Activated CD8-positive, alpha-beta memory T cell treated with anti-CD3 and anti-CD28 coated beads for 36 hours (primary cell): ENCODE results near the gene VDAC2. TPM values are rescaled to one million over a fixed set of nuclear protein-coding genes. Genes with fewer than 3 reads are reported as not detected.

Experiments
- CTCF ChIA-PET: fragments of 350-600 bp; sonication (Branson Sonifier 250); formaldehyde crosslinking; loops from one replicate; lab custom pipeline; 2021; ENCODE audit warnings: antibody characterized with exemption; lab: Charles Lee
- POLR2A ChIA-PET: fragments of 350-600 bp; sonication (Branson Sonifier 250); formaldehyde crosslinking; loops from one replicate; lab custom pipeline; 2021; ENCODE audit warnings: antibody characterized with exemption; lab: Charles Lee
- total RNA-seq, 2 experiments: library from RNA; stranded (reverse); gene quantifications; one replicate each; pipeline ENCODE4 v1.2.3, GENCODE V29; 2021

The VDAC2 gene
- total RNA-seq, 2 experiments from 2014 or later = 263 to 274 TPM

- CTCF ChIA-PET = interaction anchor here (0.7 to 6.2 kb wide), 14 partner anchors 11 to 1038 kb away, joined by 3 to 35 read pairs (median 4); partner anchors contain the start of genes SAMD8 and VDAC2
- POLR2A ChIA-PET = interaction anchor here (1.0 to 4.5 kb wide), 2 partner anchors 26 to 49 kb away, joined by 17 to 39 read pairs; partner anchors contain the start of gene VDAC2
Observed at GRCh38 chr10:75236178-75236825, 25.7 kb downstream of the VDAC2 start.

DNA sequence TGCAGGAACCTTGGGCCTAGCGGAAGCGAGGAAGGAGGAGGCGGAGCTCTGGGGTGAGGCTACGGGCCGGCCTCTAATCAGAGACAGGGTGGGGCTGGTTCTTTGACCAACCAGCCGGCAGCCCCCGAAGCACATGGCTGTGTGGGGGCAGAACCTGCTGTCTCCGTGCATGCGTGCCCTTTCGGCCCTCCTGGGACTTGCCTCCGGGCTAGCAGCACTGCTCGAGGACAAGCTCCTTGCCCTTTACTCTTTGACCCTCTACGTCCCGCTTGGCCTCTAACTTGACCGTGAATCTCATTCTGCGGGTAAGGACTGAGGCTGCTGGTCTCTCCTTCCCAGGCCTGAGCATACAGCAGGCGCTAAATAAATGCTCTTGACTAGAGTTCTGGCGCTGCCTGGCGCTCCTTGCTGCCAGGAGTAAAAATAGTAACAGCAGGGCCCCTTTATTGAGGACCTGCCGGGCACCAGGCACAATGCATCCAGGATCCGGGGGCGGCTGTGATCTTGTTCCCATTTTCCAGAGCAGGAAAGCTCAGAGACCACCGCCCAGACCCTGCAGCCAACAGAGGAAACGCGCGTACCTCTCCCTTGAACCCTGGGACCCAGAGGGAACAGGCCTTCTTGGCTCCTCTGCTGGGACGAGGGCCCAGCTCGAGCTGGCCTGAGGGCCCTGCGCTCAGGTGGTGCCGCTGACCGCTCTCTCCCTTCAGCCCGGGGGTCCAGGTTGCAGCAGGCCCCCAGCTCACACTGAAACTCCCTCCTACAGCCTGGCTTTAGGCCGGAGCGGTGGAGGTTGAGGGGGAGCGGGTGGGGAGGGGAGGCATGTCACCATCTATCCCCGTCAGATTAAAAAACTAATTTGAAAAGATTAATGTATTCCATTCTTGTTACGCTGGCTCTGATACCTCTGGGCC lies 27.8 kb downstream of the VDAC2 start:
- ChIA-PET POLR2A (no interaction called here), CTCF (interaction anchor here (0.6 to 1.0 kb wide), 2 partner anchors 50 to 121 kb away, joined by 3 to 4 read pairs; no protein-coding TSS in a partner anchor)

DNA sequence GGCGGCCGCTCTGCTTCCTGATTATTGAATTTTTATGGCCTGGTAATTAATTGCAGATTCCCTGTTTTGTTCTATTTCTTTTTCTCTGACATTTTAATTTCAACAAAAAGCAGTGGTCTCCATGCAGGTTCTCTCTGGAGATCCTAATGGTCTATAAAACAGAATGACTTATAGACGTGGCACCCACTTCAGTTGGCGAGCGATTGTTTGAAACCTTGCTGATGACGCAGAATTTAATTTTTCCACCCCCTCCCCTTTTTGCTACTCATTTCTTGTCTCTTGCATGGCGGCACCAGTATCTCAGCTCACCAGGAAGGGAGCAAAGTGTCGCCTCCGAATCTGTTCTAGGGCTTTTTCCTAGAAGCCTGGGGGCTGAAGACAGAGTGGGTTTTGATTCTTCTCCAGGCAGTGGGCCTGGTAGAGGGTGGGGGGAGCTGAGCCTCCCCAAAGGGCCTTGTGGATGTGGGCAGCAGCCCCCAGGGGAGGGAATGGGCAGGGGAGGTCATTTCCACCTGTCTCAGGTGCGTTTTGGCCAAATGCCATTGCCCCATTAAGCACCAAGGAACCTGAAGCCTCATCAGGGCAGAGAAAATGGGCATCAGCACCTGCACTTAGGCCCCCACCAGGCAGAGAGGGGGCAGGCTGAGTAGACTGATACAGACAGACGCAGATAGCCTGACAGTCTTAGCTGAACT lies 28.6 kb downstream of the VDAC2 start:
- ChIA-PET CTCF (no interaction called here), POLR2A (no interaction called here)

GRCh38 chr10:75240329-75241076 lies 29.9 kb downstream of the VDAC2 start:
- POLR2A ChIA-PET = no interaction called here

DNA sequence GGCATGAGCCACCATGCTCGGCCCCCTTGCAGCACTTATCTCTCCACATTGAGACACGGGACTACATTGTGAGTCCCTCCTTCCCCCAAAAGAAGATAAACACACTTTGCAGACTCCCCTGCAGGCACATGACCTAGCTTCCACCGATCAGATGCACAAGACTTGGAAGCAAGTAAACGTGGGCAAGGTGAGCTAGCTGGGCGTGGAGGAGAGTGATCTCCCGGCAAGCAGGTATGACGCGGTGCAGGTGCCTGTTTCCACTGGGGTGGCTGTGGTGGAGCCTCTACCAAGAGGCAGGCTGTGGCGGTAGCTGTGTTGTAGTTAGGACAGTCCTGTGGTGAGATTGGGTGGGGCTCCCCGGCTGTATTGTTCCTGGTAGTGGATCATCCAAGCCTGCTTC lies 32.8 kb downstream of the VDAC2 start:
- POLR2A ChIA-PET = no interaction called here
- CTCF ChIA-PET = interaction anchor here (0.6 kb wide), 1 partner anchor 226 kb away, joined by 5 read pairs; no protein-coding TSS in a partner anchor

More at GRCh38 chr10:75240329-75241076, 29.9 kb downstream of the VDAC2 start:
- CTCF ChIA-PET = no interaction called here

DNA sequence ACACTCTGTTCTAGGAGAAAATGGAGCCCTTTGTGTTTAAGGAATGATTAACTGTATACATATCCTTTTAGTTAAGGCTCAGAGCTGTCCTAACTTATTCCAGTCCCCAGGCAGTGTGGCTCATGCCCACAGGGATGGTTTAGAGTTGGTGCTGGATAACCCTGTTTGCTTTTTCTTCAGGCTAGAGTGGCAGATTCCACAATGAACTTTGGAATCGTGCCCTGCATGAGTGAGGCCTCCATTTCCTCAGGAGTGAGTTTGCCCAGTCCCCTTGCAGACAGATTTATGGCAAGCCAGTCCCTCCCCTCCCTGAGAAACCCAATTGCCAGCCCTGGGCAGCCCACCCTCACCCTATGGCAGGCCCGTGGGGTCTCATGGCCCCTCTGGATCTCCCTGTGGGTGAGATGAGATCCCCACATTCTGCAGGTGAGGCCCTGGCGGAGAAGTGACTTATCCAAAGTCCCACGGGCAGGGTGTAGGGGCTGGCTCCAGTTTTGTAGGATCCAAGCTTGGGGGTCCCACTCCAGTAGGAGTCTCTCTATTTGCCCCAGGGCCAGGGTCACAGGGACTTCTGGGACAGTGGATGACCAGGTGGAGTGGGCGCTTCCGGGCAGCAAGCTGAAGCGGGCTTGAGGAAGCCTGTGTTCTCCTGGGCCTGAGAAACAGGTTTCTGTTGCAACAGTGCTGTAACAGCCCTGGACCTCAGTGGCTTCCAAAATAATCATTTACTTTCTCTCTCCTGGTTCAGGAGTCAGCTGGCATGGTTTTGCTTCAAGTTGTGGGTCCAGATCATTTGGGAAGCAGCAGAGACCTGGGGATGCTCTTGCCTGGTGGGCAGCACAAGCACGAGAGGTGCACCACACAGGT lies 34.1 kb downstream of the VDAC2 start:
- CTCF ChIA-PET = no interaction called here
- POLR2A ChIA-PET = no interaction called here

DNA sequence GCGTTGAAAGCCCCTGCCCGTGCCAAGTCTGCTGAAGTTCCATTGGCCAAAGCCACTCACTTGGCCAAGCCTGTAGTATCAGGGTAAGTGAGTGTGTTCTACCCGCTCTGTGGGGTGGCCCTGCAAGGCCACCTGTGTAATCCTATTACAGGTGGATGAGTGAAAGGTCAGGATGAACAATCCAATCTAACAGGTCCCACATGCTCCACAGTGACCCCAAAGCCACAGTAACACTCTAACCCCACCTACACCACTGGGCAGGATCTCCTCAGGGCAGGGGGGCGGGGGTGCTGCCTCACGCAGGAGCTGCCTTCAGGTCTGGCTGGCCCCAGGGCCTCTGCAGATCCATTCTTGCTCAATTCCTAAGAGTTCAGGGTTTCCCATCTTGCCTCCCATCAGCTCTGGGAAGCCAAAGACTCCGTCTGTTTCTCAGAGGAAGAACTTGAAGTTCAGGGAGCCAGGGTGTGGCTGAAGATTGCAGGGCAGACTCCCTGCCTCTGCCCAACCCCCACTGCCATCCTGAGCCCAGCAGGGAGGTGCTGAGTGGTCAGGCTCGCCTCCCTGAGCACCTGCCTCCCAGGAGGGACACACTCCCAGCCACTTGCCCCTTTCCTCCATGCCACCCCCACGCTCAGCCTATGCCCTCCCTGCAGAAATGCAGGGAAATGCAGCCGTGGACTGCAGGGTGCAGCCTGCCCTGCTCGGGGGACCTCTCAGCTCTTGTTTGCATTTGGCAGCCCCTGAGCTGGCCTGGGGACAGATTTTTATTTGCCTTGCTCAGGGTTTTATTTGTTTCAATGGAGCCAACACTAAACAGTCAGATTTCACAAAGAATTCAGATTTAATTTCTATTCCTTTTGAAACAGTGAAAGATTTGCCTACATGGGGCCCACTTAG lies 35.0 kb downstream of the VDAC2 start:
- ChIA-PET POLR2A (no interaction called here), CTCF (no interaction called here)

GRCh38 chr10:75246506-75246905 lies 35.9 kb downstream of the VDAC2 start:
- POLR2A ChIA-PET = no interaction called here
- CTCF ChIA-PET = interaction anchor here (0.7 kb wide), 1 partner anchor 9 kb away, joined by 3 read pairs; no protein-coding TSS in a partner anchor

- CTCF ChIA-PET = interaction anchor here (1.0 kb wide), 1 partner anchor 12 kb away, joined by 3 read pairs; the partner anchor contains the start of gene COMTD1
Observed at GRCh38 chr10:75247797-75248196, 37.2 kb downstream of the VDAC2 start.

GRCh38 chr10:75250934-75251333 lies 40.3 kb downstream of the VDAC2 start:
- POLR2A ChIA-PET = no interaction called here

More at GRCh38 chr10:75247797-75248196, 37.2 kb downstream of the VDAC2 start:
- POLR2A ChIA-PET = no interaction called here

GRCh38 chr10:75253281-75254220 lies 43.0 kb downstream of the VDAC2 start:
- ChIA-PET POLR2A (no interaction called here), CTCF (no interaction called here)

More at GRCh38 chr10:75250934-75251333, 40.3 kb downstream of the VDAC2 start:
- CTCF ChIA-PET = no interaction called here

DNA sequence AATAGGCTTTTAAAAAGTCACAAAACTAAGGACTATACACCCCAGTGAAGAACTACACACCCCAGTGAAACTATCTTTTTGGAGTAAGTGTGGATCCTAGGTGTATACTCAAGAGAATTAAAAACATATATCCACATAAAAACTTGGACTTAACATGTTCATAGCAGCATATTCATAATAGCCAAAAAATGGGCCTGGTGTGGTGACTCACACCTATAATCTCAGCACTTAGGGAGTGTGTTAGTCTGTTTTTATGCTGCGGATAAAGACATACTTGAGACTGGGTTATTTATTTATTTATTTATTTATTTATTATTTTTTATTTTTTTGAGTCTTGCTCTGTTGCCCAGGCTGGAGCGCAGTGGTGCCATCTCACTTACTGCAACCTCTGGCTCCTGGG lies 44.1 kb downstream of the VDAC2 start:
- CTCF ChIA-PET = no interaction called here
- POLR2A ChIA-PET = no interaction called here

DNA sequence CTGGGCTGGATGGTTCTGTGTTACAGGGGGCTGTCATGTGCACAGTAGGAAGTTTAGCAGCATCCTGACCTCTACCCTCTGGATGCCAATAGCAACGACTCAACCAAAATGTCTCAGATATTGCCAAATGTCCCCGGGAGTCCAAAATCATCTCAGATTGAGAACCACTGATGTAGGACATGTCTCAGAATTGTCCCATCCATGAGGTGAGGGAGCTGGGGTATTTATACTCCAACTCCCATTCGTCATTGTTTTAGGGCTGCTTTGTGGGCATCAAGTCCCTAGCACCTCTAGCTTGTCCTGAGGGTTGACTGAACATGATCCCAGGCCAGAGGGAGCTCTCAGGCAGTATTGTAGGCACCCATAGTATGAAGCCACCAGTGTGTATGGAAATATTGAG lies 50.4 kb downstream of the VDAC2 start:
- POLR2A ChIA-PET = no interaction called here
- CTCF ChIA-PET = no interaction called here

DNA sequence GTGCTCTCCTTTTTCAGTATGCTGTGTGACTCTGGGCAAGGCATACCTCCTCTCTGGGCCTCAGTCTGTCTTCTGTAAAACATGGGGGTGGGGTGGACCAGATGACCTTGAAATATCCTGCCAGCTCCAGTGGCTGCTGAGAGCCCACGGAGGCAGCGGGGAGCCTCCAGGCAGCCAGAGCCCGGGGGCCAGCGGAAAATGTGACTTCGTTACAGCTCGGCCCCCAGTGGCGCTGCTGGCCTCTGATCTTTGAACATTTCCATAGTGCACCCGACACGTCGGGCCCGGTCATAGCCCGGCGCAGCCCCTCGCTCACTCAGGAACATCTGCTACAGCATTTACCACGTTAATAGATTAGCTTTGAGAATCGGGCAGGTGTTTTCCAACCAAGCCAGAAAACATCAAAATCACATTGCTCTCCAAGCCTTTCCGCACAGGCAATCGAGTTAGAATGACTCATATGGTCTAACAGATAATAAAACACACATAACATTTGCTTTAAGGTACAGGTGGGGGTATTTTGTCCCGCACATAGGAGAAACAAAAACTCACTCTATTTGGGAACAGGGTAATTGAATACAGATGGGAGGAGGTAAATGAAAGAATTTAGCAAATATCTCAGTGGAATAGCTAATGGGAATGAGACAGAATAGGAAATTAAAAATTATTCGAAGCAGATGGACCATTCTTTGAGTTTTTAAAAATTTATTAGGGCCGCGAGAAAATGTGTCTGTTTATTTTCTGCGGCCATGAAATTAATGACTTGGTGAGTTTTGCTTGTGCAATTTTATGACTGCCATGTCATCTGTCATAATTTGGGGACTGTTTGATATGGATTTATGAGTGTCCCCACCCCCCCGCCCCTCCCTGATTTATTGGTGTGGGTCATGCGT lies 51.5 kb downstream of the VDAC2 start:
- ChIA-PET CTCF (no interaction called here), POLR2A (no interaction called here)

GRCh38 chr10:75263806-75264205 lies 53.2 kb downstream of the VDAC2 start:
- ChIA-PET POLR2A (no interaction called here), CTCF (no interaction called here)
